HepG2 (cell line): ENCODE data around the gene LTK. TPM values are rescaled to one million over a fixed set of nuclear protein-coding genes. Genes with fewer than 3 reads are reported as not detected.

ENCODE experiments used
- CSRNP1 ChIP-seq: sonication (generic); formaldehyde crosslinking; IDR thresholded peaks from 2 replicates; pipeline ENCODE4 v1.8.1; 2023; ENCODE audit warnings: mild to moderate bottlenecking, missing genetic modification reagents
- ELF1 ChIP-seq: sonication (generic); formaldehyde crosslinking; IDR thresholded peaks from 2 replicates; pipeline ENCODE4 v1.4.0; 2020; ENCODE audit warnings: missing genetic modification reagents
- GLMP ChIP-seq: sonication (generic); formaldehyde crosslinking; IDR thresholded peaks from 2 replicates; pipeline ENCODE4 v1.9.0; 2021; ENCODE audit warnings: missing genetic modification reagents, mild to moderate bottlenecking, borderline replicate concordance
- GPBP1L1 ChIP-seq: sonication (generic); formaldehyde crosslinking; IDR thresholded peaks from 2 replicates; pipeline ENCODE4 v1.5.0; 2020; ENCODE audit warnings: mild to moderate bottlenecking, missing genetic modification reagents
- HDAC2 ChIP-seq: sonication (generic); formaldehyde crosslinking; IDR thresholded peaks from 2 replicates; pipeline ENCODE4 v1.4.0; 2020; ENCODE audit warnings: missing genetic modification reagents
- KDM5A ChIP-seq: fragments of 200-600 bp; sonication (generic); IDR thresholded peaks from 2 replicates; pipeline ENCODE4 v1.7.0; 2018; ENCODE audit warnings: antibody characterized with exemption, mild to moderate bottlenecking, low read length, borderline replicate concordance
- MXD3 ChIP-seq: IDR thresholded peaks from 2 replicates; pipeline ENCODE4 v1.6.1; 2016; ENCODE audit warnings: mild to moderate bottlenecking, missing biosample characterization, missing genetic modification reagents
- MYC ChIP-seq: sonication (generic); formaldehyde crosslinking; IDR thresholded peaks from 2 replicates; pipeline ENCODE4 v1.9.0; 2021; ENCODE audit warnings: missing genetic modification reagents, borderline replicate concordance
- PAF1 ChIP-seq: IDR thresholded peaks from 2 replicates; pipeline ENCODE4 v1.6.1; 2016; ENCODE audit warnings: missing genetic modification reagents, missing compliant biosample characterization
- PITX1 ChIP-seq: sonication (generic); formaldehyde crosslinking; IDR thresholded peaks from 2 replicates; pipeline ENCODE4 v1.5.1; 2020; ENCODE audit warnings: mild to moderate bottlenecking, missing genetic modification reagents
- REL ChIP-seq: sonication (generic); formaldehyde crosslinking; conservative IDR thresholded peaks from 2 replicates; pipeline ENCODE4 v1.8.0; 2022; ENCODE audit warnings: mild to moderate bottlenecking, missing genetic modification reagents, moderate library complexity
- ZMYM4 ChIP-seq: sonication (generic); formaldehyde crosslinking; IDR thresholded peaks from 2 replicates; pipeline ENCODE4 v1.8.1; 2023; ENCODE audit warnings: mild to moderate bottlenecking, missing genetic modification reagents
- ZNF124 ChIP-seq: sonication (generic); formaldehyde crosslinking; IDR thresholded peaks from 2 replicates; pipeline ENCODE4 v1.4.0; 2020; ENCODE audit warnings: missing genetic modification reagents
- ZNF17 ChIP-seq: sonication (generic); formaldehyde crosslinking; IDR thresholded peaks from 2 replicates; pipeline ENCODE4 v1.5.0; 2020; ENCODE audit warnings: mild to moderate bottlenecking, missing genetic modification reagents
- ZNF468 ChIP-seq: sonication (generic); formaldehyde crosslinking; IDR thresholded peaks from 2 replicates; pipeline ENCODE4 v1.8.0; 2022; ENCODE audit warnings: mild to moderate bottlenecking, moderate library complexity, missing genetic modification reagents
- ZNF552 ChIP-seq: sonication (generic); formaldehyde crosslinking; IDR thresholded peaks from 2 replicates; pipeline ENCODE4 v1.9.0; 2022; ENCODE audit warnings: missing genetic modification reagents, mild to moderate bottlenecking, borderline replicate concordance
- ZNF572 ChIP-seq: sonication (generic); formaldehyde crosslinking; IDR thresholded peaks from 2 replicates; pipeline ENCODE4 v1.5.1; 2020; ENCODE audit warnings: mild to moderate bottlenecking, missing genetic modification reagents
- ZNF574 ChIP-seq: sonication (generic); formaldehyde crosslinking; IDR thresholded peaks from 2 replicates; pipeline ENCODE4 v1.4.0; 2020; ENCODE audit warnings: missing genetic modification reagents
- ZNF580 ChIP-seq: IDR thresholded peaks from 2 replicates; pipeline ENCODE4 v1.6.1; 2016; ENCODE audit warnings: low read depth, borderline replicate concordance
- ZNF704 ChIP-seq: sonication (generic); formaldehyde crosslinking; IDR thresholded peaks from 2 replicates; pipeline ENCODE4 v1.8.1; 2023; ENCODE audit warnings: mild to moderate bottlenecking, inconsistent platforms, moderate library complexity, missing genetic modification reagents, borderline replicate concordance
- polyA plus RNA-seq, 8 experiments: library from polyadenylated mRNA; depleted of rRNA in 3 of 8; stranded (reverse) in 7 of 8; unstranded in 1 of 8; fragments of >200 nt; fragmentation: Illumina TruSeq in 4 of 8; extraction: Trizol in 4 of 8; gene quantifications; 2 replicates each; pipeline versions ENCODE4 v1.2.1 to v1.2.3, GENCODE V29; 2011 to 2016; ENCODE audit warnings: low read depth in 4 of 8, missing spikeins in 1 of 8, mixed read lengths in 1 of 8; ENCODE audit not compliant: insufficient read depth in 1 of 8
- total RNA-seq, 5 experiments: library from RNA; depleted of rRNA; stranded (reverse); fragments of >200 nt; fragmentation: Illumina TruSeq; extraction: Trizol; gene quantifications; 2 replicates each; pipeline ENCODE4 v1.2.3, GENCODE V29; 2016; ENCODE audit warnings: low read depth in 1 of 5

Gene LTK
- total and polyA plus RNA-seq, 2 of the 13 experiments (the other 11 are each of a cell fraction or from before 2014, with no cell fraction given): 0.01 TPM; not detected in 1

GRCh38 chr15:41493205-41493901 is 20.3 kb downstream of the LTK start, which contains the start of gene ITPKA (continued):
- TF ChIP-seq ZNF574 (CRISPR knock-in tag) (peak; percentile 18; the same call in 1 of the 2 replicates), ZNF124 (CRISPR knock-in tag) (peak; percentile 66), GLMP (CRISPR knock-in tag) (no peak), REL (CRISPR knock-in tag) (no peak), MXD3 (CRISPR knock-in tag) (peak; percentile 66), ZNF704 (CRISPR knock-in tag) (no peak; the same call in 1 of the 2 replicates), ZNF468 (CRISPR knock-in tag) (peak; percentile 74; the same call in 1 of the 2 replicates), KDM5A (no peak), PITX1 (CRISPR knock-in tag) (peak; percentile 61), ZMYM4 (CRISPR knock-in tag) (peak; percentile 41; the same call in 1 of the 2 replicates), CSRNP1 (peak; percentile 73), ZNF552 (no peak), HDAC2 (CRISPR knock-in tag) (peak; percentile 45; the same call in 1 of the 2 replicates), ELF1 (peak; percentile 58), ZNF17 (CRISPR knock-in tag) (peak; percentile 86), GPBP1L1 (CRISPR knock-in tag) (no peak), ZNF580 (CRISPR knock-in tag) (peak; percentile 55; the same call in 1 of the 2 replicates), ZNF572 (CRISPR knock-in tag) (0 out of 2 replicates have a peak, but pooled peaks have one; percentile 32), MYC (CRISPR knock-in tag) (peak; percentile 64; the same call in 1 of the 2 replicates), PAF1 (CRISPR knock-in tag) (no peak)
